ENCODE measurements around the gene MEF2D.

DNA sequence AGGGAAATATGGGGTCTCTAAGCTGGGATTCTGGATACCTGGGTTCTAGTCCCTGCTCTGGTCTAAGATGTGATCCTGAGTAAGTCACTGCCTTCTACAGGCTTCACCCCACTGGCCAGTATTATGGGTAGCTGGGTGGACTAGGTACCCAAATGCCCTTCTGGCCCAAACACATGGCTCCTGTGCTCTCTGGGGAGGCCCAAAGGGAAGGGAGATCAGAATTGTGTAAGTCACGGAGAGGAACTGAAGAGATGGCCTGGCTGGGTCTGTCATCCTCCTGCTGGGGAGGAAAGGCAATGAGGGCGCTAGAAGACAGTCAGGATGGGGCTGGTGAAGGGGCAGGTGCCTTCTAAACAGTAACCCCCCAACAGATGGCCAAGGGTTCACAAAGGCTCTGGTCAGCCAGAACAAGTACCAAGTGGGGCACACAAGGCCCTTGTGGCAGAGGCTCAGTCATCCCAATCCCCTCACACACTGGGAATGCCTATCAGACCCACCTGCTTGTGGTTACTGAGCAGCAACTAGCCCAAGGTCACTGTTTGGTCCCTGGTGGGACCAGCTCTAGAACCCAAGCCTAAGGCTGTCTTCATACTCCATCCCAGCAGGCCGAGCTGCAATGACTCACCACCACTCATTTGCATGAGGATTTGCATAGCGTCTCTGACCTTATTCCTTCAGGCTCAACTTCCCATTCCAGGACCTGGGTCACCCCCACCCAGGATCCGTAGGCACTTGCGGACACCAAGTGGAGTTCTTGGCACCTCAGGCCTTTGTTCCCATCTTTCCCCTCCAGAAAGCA lies 9.2 kb downstream of the MEF2D start:
- TF ChIP-seq ZNF8 (CRISPR knock-in tag; IDR thresholded peaks at IDR 0.05), result no peak
- no peak for TF ChIP-seq TOX (CRISPR knock-in tag; IDR thresholded peaks at IDR 0.05; ENCODE audit: borderline replicate concordance)
- TF ChIP-seq OSR1 (CRISPR knock-in tag; IDR thresholded peaks at IDR 0.05), result no peak
- no peak for TF ChIP-seq TCF4 (CRISPR knock-in tag; IDR thresholded peaks at IDR 0.05; ENCODE audit: borderline replicate concordance)
- TF ChIP-seq ZFP30 (CRISPR knock-in tag; IDR thresholded peaks at IDR 0.05), result no peak
- no peak for TF ChIP-seq ESRRG (CRISPR knock-in tag; IDR thresholded peaks at IDR 0.05)
- TF ChIP-seq POU6F1 (CRISPR knock-in tag; IDR thresholded peaks at IDR 0.05; ENCODE audit: borderline replicate concordance, low read depth), result no peak
